Gastrocnemius medialis (tissue), 4 donors: ENCODE measurements around the gene AKNA. TPM values are rescaled to one million over a fixed set of nuclear protein-coding genes. Genes with fewer than 3 reads are reported as not detected.

Source experiments
- ATAC-seq, 2 donors: fragments of 150-250 bp; one replicate each; pipeline ENCODE4 v1.9.1; 2016
- DNase-seq, 2 donors: peaks; one replicate each; pipeline ENCODE4 v3.0.0-alpha.2; 2019
- H3K27ac ChIP-seq, 4 donors: fragments of 200-600 bp; sonication (generic); 1 replicate in 1 of 4; 2 replicates in 3 of 4; pipeline ENCODE4 v1.5.1; 2016 to 2018; ENCODE audit warnings: mild to moderate bottlenecking in 2 of 4, moderate library complexity in 1 of 4
- H3K27me3 ChIP-seq, 3 donors: fragments of 200-600 bp; sonication (generic) in 2 of 3; 1 replicate in 1 of 3; 2 replicates in 2 of 3; pipeline versions ENCODE4 v1.5.1 to v1.6.0; 2016 to 2019; ENCODE audit warnings: mild to moderate bottlenecking in 1 of 3, moderate library complexity in 1 of 3
- H3K36me3 ChIP-seq, 2 donors: fragments of 200-600 bp; sonication (generic) in 1 of 2; one replicate each; pipeline ENCODE4 v1.5.1; 2017 to 2018
- H3K4me1 ChIP-seq, 2 donors: fragments of 200-600 bp; sonication (generic) in 1 of 2; one replicate each; pipeline ENCODE4 v1.5.1; 2016 to 2017; ENCODE audit warnings: mild to moderate bottlenecking in 2 of 2
- H3K4me3 ChIP-seq, 4 donors: fragments of 200-600 bp; sonication (generic) in 3 of 4; 1 replicate in 1 of 4; 2 replicates in 3 of 4; pipeline ENCODE4 v1.5.1; 2016 to 2019; ENCODE audit warnings: mild to moderate bottlenecking in 2 of 4
- H3K9me3 ChIP-seq, 3 donors: fragments of 200-600 bp; sonication (generic) in 2 of 3; 1 replicate in 1 of 3; 2 replicates in 2 of 3; pipeline ENCODE4 v1.5.1; 2016 to 2019
- POLR2A ChIP-seq, 2 donors: fragments of 450-650 bp; IDR thresholded peaks; one replicate each; pipeline ENCODE4 v1.6.1; 2017; ENCODE audit warnings: antibody characterized with exemption in 2 of 2, mild to moderate bottlenecking in 2 of 2, moderate library complexity in 2 of 2
- in situ Hi-C, 4 donors: fragments of 200-750 bp; cut with MboI; loops; one replicate each; pipeline versions ENCODE4 v1.15.0 to v1.8.0; 2017; ENCODE audit warnings: low sequenced_read_pairs in 4 of 4
- intact Hi-C: fragments of 100-400 bp; cut with DNase I; formaldehyde crosslinking; loops from one replicate; pipeline ENCODE4 v1.15.1; 2023; ENCODE audit warnings: low total_unique reads
- total RNA-seq, 4 donors: library from RNA; depleted of rRNA; stranded (reverse); fragments of >200 nt; gene quantifications; one replicate each; pipeline versions ENCODE4 v1.1.0 to v1.2.3, GENCODE V29; 2016
- TF ChIP-seq, protein P1 (sequence below), 5 experiments: fragments of 450-650 bp in 3 of 5; fragments of 200-600 bp in 2 of 5; sonication (generic) in 2 of 5; IDR thresholded peaks in 4 of 5; conservative IDR thresholded peaks in 1 of 5; 1 replicate in 4 of 5; 2 replicates in 1 of 5; pipeline ENCODE4 v1.5.1; 2016 to 2019; ENCODE audit warnings: antibody characterized with exemption in 5 of 5, mild to moderate bottlenecking in 3 of 5, moderate library complexity in 3 of 5

AKNA gene
- total RNA-seq, 4 donors from 2014 or later = 2.8 to 5.7 (median 3.8) TPM

DNA sequence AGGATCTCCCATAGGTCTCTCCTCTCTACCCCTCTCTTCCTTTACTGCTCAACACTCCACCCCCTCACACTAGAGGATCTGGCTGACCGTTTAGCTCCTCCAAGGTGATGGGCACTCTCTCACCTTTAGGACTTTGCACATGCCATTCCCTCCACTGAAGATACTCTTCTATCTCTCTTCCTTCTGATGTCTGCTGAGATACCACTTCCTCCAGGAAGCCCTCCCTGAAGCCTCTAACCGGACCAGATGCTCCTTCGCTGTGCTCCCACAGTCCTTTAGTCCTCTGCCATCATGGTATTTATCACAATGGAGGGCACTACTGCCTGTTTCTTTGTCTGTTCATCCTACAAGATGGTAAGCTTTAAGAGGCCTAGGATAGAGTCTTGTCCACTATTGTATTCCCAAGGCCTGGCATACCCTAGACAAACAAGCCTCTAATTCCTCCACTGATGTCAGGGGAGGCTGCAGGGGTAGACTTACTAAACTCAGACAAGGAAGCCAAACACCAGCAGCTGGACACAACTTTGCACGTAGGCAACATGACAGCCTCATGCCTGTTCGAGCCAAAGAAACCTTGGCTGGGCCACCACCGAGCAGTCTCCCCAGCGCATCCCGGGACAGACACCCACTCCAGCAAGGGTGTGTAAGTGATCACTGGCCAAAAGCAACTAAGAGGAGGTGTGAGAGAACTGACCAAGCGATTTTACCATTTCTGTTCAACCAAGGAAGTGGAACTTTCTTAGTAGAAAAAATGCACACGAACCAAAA lies 37.9 kb downstream of the AKNA start:
- intact Hi-C loops = no loop called here
- H3K36me3 ChIP-seq = peaks cover 0 to 15% of the 10 kb centered on the region in 2 donors
- ATAC-seq = peak in 1 of 2 donors; percentile 36

DNA sequence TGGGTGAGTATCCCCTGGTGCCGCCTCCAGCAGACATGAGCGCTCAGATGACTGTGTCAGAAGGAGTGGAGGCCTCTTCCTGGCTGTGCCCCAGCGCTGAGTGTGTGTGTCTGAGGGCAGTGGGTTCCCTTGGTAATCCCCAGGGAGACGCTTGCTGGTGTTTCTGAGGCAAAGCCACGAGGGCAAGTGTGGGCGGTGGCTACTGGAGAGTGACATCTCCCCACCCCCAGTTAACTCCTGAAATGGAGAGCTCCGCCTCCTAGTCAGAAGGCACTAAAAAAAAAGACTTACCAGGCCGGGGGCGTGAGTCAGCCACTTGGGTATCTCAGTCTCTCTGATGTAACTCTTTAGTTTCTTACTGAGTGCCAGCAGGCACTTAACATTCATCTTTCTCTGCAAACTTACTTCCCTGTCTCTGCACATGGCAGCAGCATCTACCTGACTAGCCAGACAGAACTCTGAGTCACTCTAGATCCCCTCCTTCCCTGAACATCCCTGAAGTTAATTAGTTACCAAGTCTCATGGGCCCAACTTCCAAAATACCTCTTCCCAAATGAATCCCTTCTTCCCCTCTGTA lies 38.8 kb downstream of the AKNA start:
- TF ChIP-seq POLR2A (IDR thresholded peaks at IDR 0.05) = peak in 1 of 2 donors; percentile 10
- TF ChIP-seq, protein P1, sequence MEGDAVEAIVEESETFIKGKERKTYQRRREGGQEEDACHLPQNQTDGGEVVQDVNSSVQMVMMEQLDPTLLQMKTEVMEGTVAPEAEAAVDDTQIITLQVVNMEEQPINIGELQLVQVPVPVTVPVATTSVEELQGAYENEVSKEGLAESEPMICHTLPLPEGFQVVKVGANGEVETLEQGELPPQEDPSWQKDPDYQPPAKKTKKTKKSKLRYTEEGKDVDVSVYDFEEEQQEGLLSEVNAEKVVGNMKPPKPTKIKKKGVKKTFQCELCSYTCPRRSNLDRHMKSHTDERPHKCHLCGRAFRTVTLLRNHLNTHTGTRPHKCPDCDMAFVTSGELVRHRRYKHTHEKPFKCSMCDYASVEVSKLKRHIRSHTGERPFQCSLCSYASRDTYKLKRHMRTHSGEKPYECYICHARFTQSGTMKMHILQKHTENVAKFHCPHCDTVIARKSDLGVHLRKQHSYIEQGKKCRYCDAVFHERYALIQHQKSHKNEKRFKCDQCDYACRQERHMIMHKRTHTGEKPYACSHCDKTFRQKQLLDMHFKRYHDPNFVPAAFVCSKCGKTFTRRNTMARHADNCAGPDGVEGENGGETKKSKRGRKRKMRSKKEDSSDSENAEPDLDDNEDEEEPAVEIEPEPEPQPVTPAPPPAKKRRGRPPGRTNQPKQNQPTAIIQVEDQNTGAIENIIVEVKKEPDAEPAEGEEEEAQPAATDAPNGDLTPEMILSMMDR (IDR thresholded peaks at IDR 0.05 in 4 of 5, conservative IDR thresholded peaks at IDR 0.05 in 1 of 5) = no peak
- no peaks in the 10 kb centered on the region for H3K4me1 ChIP-seq
- intact Hi-C loops = no loop called here
- DNase-seq = peak; percentile 42 to 66
- H3K4me3 ChIP-seq = no peak overlapping the region
- H3K27me3 ChIP-seq = no peaks in the 10 kb centered on the region
- H3K9me3 ChIP-seq = no peaks in the 10 kb centered on the region
- H3K36me3 ChIP-seq = peaks cover 0 to 15% of the 10 kb centered on the region in 2 donors
- in situ Hi-C loops = no loop called here
- peak; percentile 40 to 59 for ATAC-seq
- peak overlapping the region in 3 of 4 donors; percentile 36 to 58 (median 47) for H3K27ac ChIP-seq

More for the DNA sequence above, 37.9 kb downstream of the AKNA start:
- Histone ChIP-seq H3K27me3 (no peaks in the 10 kb centered on the region), H3K9me3 (no peaks in the 10 kb centered on the region), H3K4me1 (no peaks in the 10 kb centered on the region), H3K27ac (peak overlapping the region in 3 of 4 donors; percentile 36 to 58 (median 47)), H3K4me3 (no peak overlapping the region)
- TF ChIP-seq, protein P1 (IDR thresholded peaks at IDR 0.05 in 4 of 5, conservative IDR thresholded peaks at IDR 0.05 in 1 of 5) = no peak
- TF ChIP-seq POLR2A (IDR thresholded peaks at IDR 0.05) = no peak
- in situ Hi-C loops = no loop called here
- DNase-seq = peak; percentile 13 to 56

DNA sequence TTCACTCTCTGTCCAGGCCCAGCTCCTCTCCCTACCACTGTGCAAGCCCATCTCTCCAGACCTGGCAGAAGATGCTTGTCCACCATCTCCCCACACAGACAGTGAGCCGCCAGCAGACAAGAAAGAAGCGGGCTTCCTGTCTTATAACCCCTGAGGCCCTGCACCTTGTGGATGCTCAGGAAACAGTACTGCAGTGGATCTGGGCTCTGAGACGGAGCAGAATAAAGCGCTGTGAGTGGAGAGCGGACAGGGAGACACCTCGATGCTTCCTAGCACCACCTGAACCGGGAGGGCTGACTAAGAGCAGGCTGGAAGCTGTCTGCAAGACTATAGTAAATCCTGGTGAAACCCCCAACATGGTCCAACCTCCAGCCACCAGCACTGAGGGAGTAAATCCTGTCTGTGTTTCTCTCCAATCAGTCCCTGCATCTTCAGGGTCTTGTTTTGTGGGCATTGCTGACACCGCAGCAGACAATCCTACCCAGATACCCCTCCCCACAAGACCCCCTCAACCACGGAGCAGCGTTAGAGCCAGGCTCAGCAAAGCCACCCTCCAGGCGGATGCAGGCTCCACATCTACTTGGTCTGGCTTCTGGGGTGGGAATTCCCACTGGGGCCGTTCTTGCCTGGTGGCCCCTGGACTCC lies 39.4 kb downstream of the AKNA start:
- TF ChIP-seq, protein P1 (IDR thresholded peaks at IDR 0.05 in 4 of 5, conservative IDR thresholded peaks at IDR 0.05 in 1 of 5) = no peak
- TF ChIP-seq POLR2A (IDR thresholded peaks at IDR 0.05) = no peak
- H3K9me3 ChIP-seq = no peaks in the 10 kb centered on the region
- DNase-seq = no peak
- peaks cover 0 to 15% of the 10 kb centered on the region in 2 donors for H3K36me3 ChIP-seq
- no peaks in the 10 kb centered on the region for H3K4me1 ChIP-seq
- in situ Hi-C loops (no loop called here), intact Hi-C loops (no loop called here)
- no peaks in the 10 kb centered on the region for H3K27me3 ChIP-seq
- H3K4me3 ChIP-seq = no peak overlapping the region
- peak overlapping the region in 3 of 4 donors; percentile 22 to 33 (median 29) for H3K27ac ChIP-seq
- no peak for ATAC-seq

DNA sequence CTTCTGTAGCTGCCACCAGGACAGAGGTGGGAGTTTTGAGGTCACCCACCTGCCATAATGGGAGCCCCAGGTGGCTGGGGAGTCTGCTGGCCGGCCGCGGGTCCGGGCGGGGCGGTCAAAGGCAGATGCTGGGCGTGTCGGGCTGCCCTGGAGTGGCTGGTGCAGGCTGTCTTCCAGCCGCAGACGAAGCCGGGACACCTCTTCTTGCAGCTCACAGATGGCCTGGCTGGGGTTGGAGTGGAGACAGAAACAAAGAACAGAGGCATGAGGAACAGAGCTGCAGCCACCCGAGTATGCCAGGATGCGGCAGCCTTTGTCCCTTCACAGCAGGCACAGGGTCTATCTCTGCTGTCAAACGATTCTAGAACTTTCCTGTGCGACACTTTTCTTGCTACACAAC lies 40.1 kb downstream of the AKNA start:
- Histone ChIP-seq H3K27ac (no peak overlapping the region), H3K36me3 (peaks cover 0 to 15% of the 10 kb centered on the region in 2 donors)
- ATAC-seq = no peak

More for the DNA sequence above, 40.1 kb downstream of the AKNA start:
- no peak overlapping the region for H3K4me3 ChIP-seq
- no peak for TF ChIP-seq POLR2A (IDR thresholded peaks at IDR 0.05)
- TF ChIP-seq, protein P1 (IDR thresholded peaks at IDR 0.05 in 4 of 5, conservative IDR thresholded peaks at IDR 0.05 in 1 of 5) = no peak
- in situ Hi-C loops = no loop called here
- intact Hi-C loops = no loop called here
- H3K4me1 ChIP-seq = no peaks in the 10 kb centered on the region
- H3K9me3 ChIP-seq = no peaks in the 10 kb centered on the region
- no peak for DNase-seq
- H3K27me3 ChIP-seq = no peaks in the 10 kb centered on the region
